K562 (cell line): Measurements from ENCODE around the gene IFT81. TPM values are rescaled to one million over a fixed set of nuclear protein-coding genes. Genes with fewer than 3 reads are reported as not detected.

Source experiments
- ATAC-seq: fragments of 200-7000 bp; cut with Tn5 transposase; 3 replicates; pipeline ENCODE4 v1.9.1; 2020; ENCODE audit warnings: moderate library complexity
- BruUV-seq: library from RNA; stranded (reverse); fragments of 400-500 nt; replicated peaks from 2 replicates; lab custom pipeline; 2021; lab: Mats Ljungman, UMichigan
- CTCF ChIA-PET: fragments of 300-600 bp; formaldehyde crosslinking; extraction: SDS; loops from one replicate; lab custom pipeline; 2021; ENCODE audit warnings: low intra/inter-chr PET ratio; lab: Yijun Ruan, JAX
- POLR2A ChIA-PET: fragments of 300-600, 350-650 bp; sonication (Branson Sonifier 250); formaldehyde crosslinking; extraction: SDS; loops from one replicate; lab custom pipeline; 2021; ENCODE audit warnings: antibody characterized with exemption, inconsistent platforms; lab: Yijun Ruan, JAX
- DNase-seq, 4 experiments: peaks; one replicate each; pipeline versions ENCODE4 v3.0.0 to v3.0.0-alpha.2; 2011 to 2018; ENCODE audit warnings: low spot score in 3 of 4, mixed read lengths in 3 of 4; ENCODE audit errors: extremely low read depth in 1 of 4
- FAIRE-seq: peaks from 2 replicates; lab custom pipeline; 2011; peaks lifted over from hg19 to GRCh38; lab: Jason Lieb, UNC
- H2AFZ ChIP-seq: 2 replicates; pipeline ENCODE4 v1.6.0; 2011; ENCODE audit warnings: low read depth, low read length, control low read depth, inconsistent platforms
- H3K27ac ChIP-seq: fragments of 200-600 bp; 3 replicates; pipeline ENCODE4 v1.8.0; 2011; ENCODE audit warnings: low read depth, mild to moderate bottlenecking, control low read depth, inconsistent platforms, low read length, moderate library complexity, mixed read lengths; ENCODE audit errors: extremely low read depth
- H3K27me3 ChIP-seq, 2 experiments: fragments of 300-600 bp in 1 of 2; 2 replicates in 1 of 2; 3 replicates in 1 of 2; pipeline versions ENCODE4 v1.6.0 to v1.8.0; 2011; ENCODE audit warnings: inconsistent platforms in 2 of 2, low read length in 2 of 2, mild to moderate bottlenecking in 1 of 2, mixed read lengths in 1 of 2, moderate library complexity in 1 of 2; ENCODE audit not compliant: control insufficient read depth in 2 of 2, insufficient read depth in 2 of 2
- H3K36me3 ChIP-seq: fragments of 300-600 bp; 3 replicates; pipeline ENCODE4 v1.8.0; 2011; ENCODE audit warnings: mild to moderate bottlenecking, low read length, inconsistent platforms; ENCODE audit not compliant: control insufficient read depth, insufficient read depth
- H3K4me1 ChIP-seq, 2 experiments: fragments of 200-600 bp in 1 of 2; replicated peaks in 1 of 2; 2 replicates in 1 of 2; 3 replicates in 1 of 2; pipeline versions ENCODE4 v1.5.1 to v1.8.0; 2011; ENCODE audit warnings: inconsistent platforms in 2 of 2, low read length in 2 of 2, mild to moderate bottlenecking in 1 of 2, mixed read lengths in 1 of 2, moderate library complexity in 1 of 2; ENCODE audit not compliant: control insufficient read depth in 2 of 2, insufficient read depth in 2 of 2
- H3K4me2 ChIP-seq: 2 replicates; pipeline ENCODE4 v1.6.1; 2011; ENCODE audit warnings: low read length, control low read depth, inconsistent platforms, mixed read lengths; ENCODE audit not compliant: insufficient read depth
- H3K4me3 ChIP-seq: fragments of 200-600 bp; sonication (generic), shearing (Covaris generic); 2 replicates; pipeline ENCODE4 v1.5.1; 2016; ENCODE audit warnings: control low read depth, inconsistent platforms
- H3K79me2 ChIP-seq: fragments of 200-600 bp; 3 replicates; pipeline ENCODE4 v1.8.0; 2011; ENCODE audit warnings: low read length, inconsistent platforms; ENCODE audit not compliant: control insufficient read depth, insufficient read depth
- H3K9ac ChIP-seq, 2 experiments: 2 replicates each; pipeline versions ENCODE4 v1.6.0 to v1.6.1; 2011; ENCODE audit warnings: low read depth in 2 of 2, low read length in 2 of 2, control low read depth in 1 of 2, inconsistent platforms in 1 of 2, mild to moderate bottlenecking in 1 of 2, mixed read lengths in 1 of 2; ENCODE audit not compliant: insufficient read depth in 1 of 2
- H3K9me1 ChIP-seq: one replicate; pipeline ENCODE4 v1.6.0; 2011; ENCODE audit warnings: inconsistent platforms, mild to moderate bottlenecking, low read length, moderate library complexity; ENCODE audit not compliant: control insufficient read depth, insufficient read depth
- H3K9me3 ChIP-seq: replicated peaks from 2 replicates; pipeline ENCODE4 v1.5.1; 2011; ENCODE audit warnings: low read depth, low read length, inconsistent platforms; ENCODE audit not compliant: control insufficient read depth, insufficient read depth
- H4K20me1 ChIP-seq: replicated peaks from 2 replicates; pipeline ENCODE4 v1.6.1; 2011; ENCODE audit warnings: low read length, inconsistent platforms, mixed read lengths; ENCODE audit not compliant: control insufficient read depth, insufficient read depth
- ATF4 ChIP-seq: fragments of 450-650 bp; formaldehyde crosslinking; IDR thresholded peaks from 2 replicates; pipeline ENCODE4 v1.4.0; 2022; ENCODE audit warnings: mild to moderate bottlenecking, moderate library complexity
- BMI1 ChIP-seq: fragments of 150-350 bp; IDR thresholded peaks from 2 replicates; pipeline ENCODE4 v1.6.1; 2014; ENCODE audit warnings: low read length
- EGR1 ChIP-seq: fragments of 450-650 bp; conservative IDR thresholded peaks from 2 replicates; pipeline ENCODE4 v1.6.1; 2017; ENCODE audit warnings: mild to moderate bottlenecking
- ELK1 ChIP-seq: sonication (generic); formaldehyde crosslinking; IDR thresholded peaks from 2 replicates; pipeline ENCODE4 v1.8.1; 2022; ENCODE audit warnings: missing genetic modification reagents
- FOXK2 ChIP-seq, 2 experiments: fragments of 450-650 bp; IDR thresholded peaks in 1 of 2; conservative IDR thresholded peaks in 1 of 2; 2 replicates each; pipeline ENCODE4 v1.6.1; 2016; ENCODE audit warnings: low read depth in 2 of 2, mild to moderate bottlenecking in 1 of 2
- NFIX ChIP-seq: fragments of 250-450 bp; sonication (Bioruptor Pico); IDR thresholded peaks from 2 replicates; pipeline ENCODE4 v1.4.0; 2020; ENCODE audit warnings: low read depth, mild to moderate bottlenecking, moderate library complexity
- PRPF4 ChIP-seq: fragments of 200-400 bp; formaldehyde crosslinking; IDR thresholded peaks from one replicate; pipeline ENCODE4 v1.6.1; 2017; ENCODE audit warnings: low read length, low read depth, mild to moderate bottlenecking; ENCODE audit not compliant: insufficient read depth, poor library complexity, severe bottlenecking
- VEZF1 ChIP-seq: fragments of 200-800 bp; sonication (Bioruptor generic); IDR thresholded peaks from 2 replicates; pipeline ENCODE4 v1.6.1; 2017; ENCODE audit warnings: missing genetic modification characterization, missing compliant biosample characterization
- WGBS: fragments of 100-300 bp; shearing (Covaris generic); methylation state at CpG from one replicate; pipeline ENCODE4 v1.1.6; 2016; ENCODE audit warnings: low coverage, mixed read lengths; ENCODE audit not compliant: insufficient coverage; ENCODE audit errors: missing lambda C conversion rate; 5-methylcytosine and 5-hydroxymethylcytosine counted together
- in situ Hi-C: fragments of 300-500 bp; cut with MboI; formaldehyde crosslinking; loops from 4 replicates; pipeline ENCODE4 v1.15.0; 2018; ENCODE audit warnings: inconsistent platforms, mixed read lengths
- intact Hi-C: fragments of 100-400 bp; cut with micrococcal nuclease; formaldehyde crosslinking; loops from 2 replicates; pipeline ENCODE4 v1.14.2; 2022
- polyA plus RNA-seq, 8 experiments: library from polyadenylated mRNA; depleted of rRNA in 4 of 8; stranded (reverse) in 5 of 8; unstranded in 3 of 8; fragments of >200 nt; fragmentation: Nextera tagmentation in 2 of 8; fragmentation: Illumina TruSeq in 1 of 8; extraction: Ambion mirVana in 2 of 8; extraction: Trizol in 1 of 8; gene quantifications; 2 replicates each; pipeline versions ENCODE4 v1.2.1 to v1.2.3, GENCODE V29; 2011 to 2014; ENCODE audit warnings: inconsistent platforms in 1 of 8, missing spikeins in 1 of 8
- total RNA-seq, 7 experiments: library from RNA; depleted of rRNA in 6 of 7; stranded (reverse); fragments of >200 nt in 6 of 7; fragmentation: Illumina TruSeq in 2 of 7; extraction: Trizol in 2 of 7; gene quantifications; 2 replicates each; pipeline versions ENCODE4 v1.2.1 to v1.2.3, GENCODE V29; 2011 to 2021; ENCODE audit warnings: low replicate concordance in 1 of 7

The IFT81 gene
- total and polyA plus RNA-seq, 9 of the 15 experiments (the other 6 are each of a cell fraction or from before 2014, with no cell fraction given) = 2.8 to 11.9 (median 7.9) TPM

GRCh38 chr12:110168732-110169455, 44.7 kb downstream of the IFT81 start:
- no peaks in the 10 kb centered on the region for H3K79me2 ChIP-seq
- WGBS = 28% methylated on average over 3 of the region's 3 CpGs
- H3K27ac ChIP-seq = no peak overlapping the region
- no peaks in the 10 kb centered on the region for H3K36me3 ChIP-seq
- no peak for TF ChIP-seq EGR1
- no peak for TF ChIP-seq NFIX
- no peak for TF ChIP-seq ELK1 (CRISPR knock-in tag)
- TF ChIP-seq PRPF4 = no peak
- no peak for TF ChIP-seq VEZF1
- TF ChIP-seq BMI1 = no peak
- TF ChIP-seq FOXK2 (conservative IDR thresholded peaks at IDR 0.05 in 1 of 2, IDR thresholded peaks at IDR 0.05 in 1 of 2; ENCODE audit: low read depth in 2 of 2) = no peak
- TF ChIP-seq ATF4 (CRISPR knock-in tag) = no peak
- no peaks in the 10 kb centered on the region for H3K9me1 ChIP-seq
- ATAC-seq = no peak
- no peak overlapping the region for H3K4me2 ChIP-seq
- no peak overlapping the region for H2AFZ ChIP-seq
- H3K4me1 ChIP-seq = no peaks in the 10 kb centered on the region
- in situ Hi-C loops = no loop called here
- H3K9me3 ChIP-seq = no peaks in the 10 kb centered on the region
- intact Hi-C loops = no loop called here
- POLR2A ChIA-PET = interaction anchor here (0.7 to 1.0 kb wide), 2 partner anchors 30 to 34 kb away, joined by 3 to 4 read pairs; no protein-coding TSS in a partner anchor
- peak; percentile 48 for FAIRE-seq
- CTCF ChIA-PET = no interaction called here
- DNase-seq = no peak
- H3K27me3 ChIP-seq = no peaks in the 10 kb centered on the region
- H3K9ac ChIP-seq = no peak overlapping the region
- H3K4me3 ChIP-seq = no peak overlapping the region
- H4K20me1 ChIP-seq = no peaks in the 10 kb centered on the region
- no TSS peak for BruUV-seq
